ENCODE results near the gene THBS2.

GRCh38 chr6:169302255-169302654 is 48.6 kb upstream of the THBS2 start:
- no peak for TF ChIP-seq CTCF (IDR thresholded peaks at IDR 0.05)
- TF ChIP-seq POLR2A (IDR thresholded peaks at IDR 0.05), result no peak

Measured in Peyer's patch (tissue), 4 donors.